ENCODE data around the gene AIG1. TPM values are rescaled to one million over a fixed set of nuclear protein-coding genes. Genes with fewer than 3 reads are reported as not detected.

AIG1 gene
- total and polyA plus RNA-seq, 2 of the 13 experiments (the other 11 are each of a cell fraction or from before 2014, with no cell fraction given), result 115 to 197 TPM

DNA sequence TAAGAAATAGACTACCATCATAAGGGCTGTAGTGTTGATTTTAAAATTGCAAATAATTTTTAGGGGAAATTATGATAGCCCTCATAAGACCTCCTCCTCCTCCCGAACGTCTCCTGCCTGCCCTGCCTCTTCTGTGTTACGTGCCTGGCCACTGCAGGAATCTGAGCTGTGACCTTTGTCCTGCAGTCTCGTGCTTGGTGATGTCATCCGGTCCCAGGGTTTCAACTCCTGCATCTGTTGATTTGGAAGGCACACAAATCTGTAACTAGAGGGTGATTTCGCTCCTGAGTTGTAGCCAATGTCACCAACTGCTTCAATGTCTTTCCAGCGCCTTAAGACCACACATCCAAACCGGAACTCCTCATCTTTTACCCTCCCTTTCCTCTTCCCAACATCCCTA, 163.2 kb downstream of the AIG1 start (continued):
- TF ChIP-seq, protein P1, sequence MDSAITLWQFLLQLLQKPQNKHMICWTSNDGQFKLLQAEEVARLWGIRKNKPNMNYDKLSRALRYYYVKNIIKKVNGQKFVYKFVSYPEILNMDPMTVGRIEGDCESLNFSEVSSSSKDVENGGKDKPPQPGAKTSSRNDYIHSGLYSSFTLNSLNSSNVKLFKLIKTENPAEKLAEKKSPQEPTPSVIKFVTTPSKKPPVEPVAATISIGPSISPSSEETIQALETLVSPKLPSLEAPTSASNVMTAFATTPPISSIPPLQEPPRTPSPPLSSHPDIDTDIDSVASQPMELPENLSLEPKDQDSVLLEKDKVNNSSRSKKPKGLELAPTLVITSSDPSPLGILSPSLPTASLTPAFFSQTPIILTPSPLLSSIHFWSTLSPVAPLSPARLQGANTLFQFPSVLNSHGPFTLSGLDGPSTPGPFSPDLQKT (CRISPR knock-in tag; IDR thresholded peaks at IDR 0.05; ENCODE audit: borderline replicate concordance), result no peak
- TF ChIP-seq ZNF331 (CRISPR knock-in tag; IDR thresholded peaks at IDR 0.05) (no peak), THAP11 (CRISPR knock-in tag; IDR thresholded peaks at IDR 0.05) (no peak), SOX5 (CRISPR knock-in tag; IDR thresholded peaks at IDR 0.05; ENCODE audit: borderline replicate concordance) (no peak), HOXA7 (CRISPR knock-in tag; IDR thresholded peaks at IDR 0.05) (no peak), NR2F6 (IDR thresholded peaks at IDR 0.05) (peak; percentile 60), NR2F6 (CRISPR knock-in tag; IDR thresholded peaks at IDR 0.05) (peak; percentile 63; the same call in 1 of the 2 replicates), ZNF737 (CRISPR knock-in tag; IDR thresholded peaks at IDR 0.05; ENCODE audit: borderline replicate concordance) (no peak), CBX5 (CRISPR knock-in tag; IDR thresholded peaks at IDR 0.05; ENCODE audit: borderline replicate concordance) (no peak; the same call in 1 of the 2 replicates), BHLHE40 (IDR thresholded peaks at IDR 0.05; ENCODE audit: low read length) (peak; percentile 99), CENPX (CRISPR knock-in tag; IDR thresholded peaks at IDR 0.05) (no peak), ZBTB3 (CRISPR knock-in tag; IDR thresholded peaks at IDR 0.05; ENCODE audit: borderline replicate concordance, low read depth) (no peak), ZNF652 (CRISPR knock-in tag; IDR thresholded peaks at IDR 0.05; ENCODE audit: borderline replicate concordance, low read depth) (no peak), ZNF138 (CRISPR knock-in tag; IDR thresholded peaks at IDR 0.05; ENCODE audit: low read depth) (no peak), SMAD9 (CRISPR knock-in tag; IDR thresholded peaks at IDR 0.05) (no peak), ZNF547 (CRISPR knock-in tag; IDR thresholded peaks at IDR 0.05) (no peak), ZFP37 (CRISPR knock-in tag; IDR thresholded peaks at IDR 0.05; ENCODE audit: borderline replicate concordance) (no peak), HNRNPL (IDR thresholded peaks at IDR 0.05; ENCODE audit: low read depth, low read length) (no peak)
- TF ChIP-seq, protein P2, sequence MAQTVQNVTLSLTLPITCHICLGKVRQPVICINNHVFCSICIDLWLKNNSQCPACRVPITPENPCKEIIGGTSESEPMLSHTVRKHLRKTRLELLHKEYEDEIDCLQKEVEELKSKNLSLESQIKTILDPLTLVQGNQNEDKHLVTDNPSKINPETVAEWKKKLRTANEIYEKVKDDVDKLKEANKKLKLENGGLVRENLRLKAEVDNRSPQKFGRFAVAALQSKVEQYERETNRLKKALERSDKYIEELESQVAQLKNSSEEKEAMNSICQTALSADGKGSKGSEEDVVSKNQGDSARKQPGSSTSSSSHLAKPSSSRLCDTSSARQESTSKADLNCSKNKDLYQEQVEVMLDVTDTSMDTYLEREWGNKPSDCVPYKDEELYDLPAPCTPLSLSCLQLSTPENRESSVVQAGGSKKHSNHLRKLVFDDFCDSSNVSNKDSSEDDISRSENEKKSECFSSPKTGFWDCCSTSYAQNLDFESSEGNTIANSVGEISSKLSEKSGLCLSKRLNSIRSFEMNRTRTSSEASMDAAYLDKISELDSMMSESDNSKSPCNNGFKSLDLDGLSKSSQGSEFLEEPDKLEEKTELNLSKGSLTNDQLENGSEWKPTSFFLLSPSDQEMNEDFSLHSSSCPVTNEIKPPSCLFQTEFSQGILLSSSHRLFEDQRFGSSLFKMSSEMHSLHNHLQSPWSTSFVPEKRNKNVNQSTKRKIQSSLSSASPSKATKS (CRISPR knock-in tag; IDR thresholded peaks at IDR 0.05), result no peak
- TF ChIP-seq, protein P3, sequence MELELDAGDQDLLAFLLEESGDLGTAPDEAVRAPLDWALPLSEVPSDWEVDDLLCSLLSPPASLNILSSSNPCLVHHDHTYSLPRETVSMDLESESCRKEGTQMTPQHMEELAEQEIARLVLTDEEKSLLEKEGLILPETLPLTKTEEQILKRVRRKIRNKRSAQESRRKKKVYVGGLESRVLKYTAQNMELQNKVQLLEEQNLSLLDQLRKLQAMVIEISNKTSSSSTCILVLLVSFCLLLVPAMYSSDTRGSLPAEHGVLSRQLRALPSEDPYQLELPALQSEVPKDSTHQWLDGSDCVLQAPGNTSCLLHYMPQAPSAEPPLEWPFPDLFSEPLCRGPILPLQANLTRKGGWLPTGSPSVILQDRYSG (CRISPR knock-in tag; IDR thresholded peaks at IDR 0.05), result no peak
- TF ChIP-seq, protein P4, sequence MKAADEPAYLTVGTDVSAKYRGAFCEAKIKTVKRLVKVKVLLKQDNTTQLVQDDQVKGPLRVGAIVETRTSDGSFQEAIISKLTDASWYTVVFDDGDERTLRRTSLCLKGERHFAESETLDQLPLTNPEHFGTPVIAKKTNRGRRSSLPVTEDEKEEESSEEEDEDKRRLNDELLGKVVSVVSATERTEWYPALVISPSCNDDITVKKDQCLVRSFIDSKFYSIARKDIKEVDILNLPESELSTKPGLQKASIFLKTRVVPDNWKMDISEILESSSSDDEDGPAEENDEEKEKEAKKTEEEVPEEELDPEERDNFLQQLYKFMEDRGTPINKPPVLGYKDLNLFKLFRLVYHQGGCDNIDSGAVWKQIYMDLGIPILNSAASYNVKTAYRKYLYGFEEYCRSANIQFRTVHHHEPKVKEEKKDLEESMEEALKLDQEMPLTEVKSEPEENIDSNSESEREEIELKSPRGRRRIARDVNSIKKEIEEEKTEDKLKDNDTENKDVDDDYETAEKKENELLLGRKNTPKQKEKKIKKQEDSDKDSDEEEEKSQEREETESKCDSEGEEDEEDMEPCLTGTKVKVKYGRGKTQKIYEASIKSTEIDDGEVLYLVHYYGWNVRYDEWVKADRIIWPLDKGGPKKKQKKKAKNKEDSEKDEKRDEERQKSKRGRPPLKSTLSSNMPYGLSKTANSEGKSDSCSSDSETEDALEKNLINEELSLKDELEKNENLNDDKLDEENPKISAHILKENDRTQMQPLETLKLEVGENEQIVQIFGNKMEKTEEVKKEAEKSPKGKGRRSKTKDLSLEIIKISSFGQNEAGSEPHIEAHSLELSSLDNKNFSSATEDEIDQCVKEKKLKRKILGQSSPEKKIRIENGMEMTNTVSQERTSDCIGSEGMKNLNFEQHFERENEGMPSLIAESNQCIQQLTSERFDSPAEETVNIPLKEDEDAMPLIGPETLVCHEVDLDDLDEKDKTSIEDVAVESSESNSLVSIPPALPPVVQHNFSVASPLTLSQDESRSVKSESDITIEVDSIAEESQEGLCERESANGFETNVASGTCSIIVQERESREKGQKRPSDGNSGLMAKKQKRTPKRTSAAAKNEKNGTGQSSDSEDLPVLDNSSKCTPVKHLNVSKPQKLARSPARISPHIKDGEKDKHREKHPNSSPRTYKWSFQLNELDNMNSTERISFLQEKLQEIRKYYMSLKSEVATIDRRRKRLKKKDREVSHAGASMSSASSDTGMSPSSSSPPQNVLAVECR (CRISPR knock-in tag; IDR thresholded peaks at IDR 0.05; ENCODE audit: borderline replicate concordance), result no peak
- TF ChIP-seq, protein P5, sequence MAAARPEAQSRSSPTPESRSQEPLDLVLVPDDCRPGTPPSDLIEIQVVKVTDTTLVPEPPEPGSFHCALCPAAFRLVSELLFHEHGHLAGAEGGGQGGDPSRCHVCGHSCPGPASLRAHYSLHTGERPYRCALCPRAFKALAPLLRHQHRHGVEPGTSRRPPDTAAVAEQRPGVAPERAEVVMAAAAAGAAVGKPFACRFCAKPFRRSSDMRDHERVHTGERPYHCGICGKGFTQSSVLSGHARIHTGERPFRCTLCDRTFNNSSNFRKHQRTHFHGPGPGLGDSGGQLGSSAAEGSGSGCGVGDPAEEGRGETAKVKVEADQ (CRISPR knock-in tag; IDR thresholded peaks at IDR 0.05; ENCODE audit: borderline replicate concordance), result no peak

All from HepG2 (cell line).